HG03442 (cell line): ENCODE measurements around the gene LMCD1.

Experiments
- ATAC-seq: cut with Tn5 transposase; IDR thresholded peaks from one replicate; pipeline ENCODE4 v1.9.1; 2021; ENCODE audit warnings: mild to moderate bottlenecking, moderate library complexity; ENCODE audit not compliant: unreplicated experiment

Gene LMCD1

GRCh38 chr3:8530581-8530980, 29.0 kb downstream of the LMCD1 start:
- no peak for ATAC-seq

- ATAC-seq, result no peak
Measured at GRCh38 chr3:8532251-8532871, 30.7 kb downstream of the LMCD1 start.

GRCh38 chr3:8536096-8537056, 34.8 kb downstream of the LMCD1 start:
- ATAC-seq, result no peak

- ATAC-seq, result no peak
Measured at GRCh38 chr3:8537440-8537839, 35.8 kb downstream of the LMCD1 start.

GRCh38 chr3:8538223-8538622, 36.6 kb downstream of the LMCD1 start:
- no peak for ATAC-seq

- ATAC-seq, result no peak
Measured at GRCh38 chr3:8538913-8539312, 37.3 kb downstream of the LMCD1 start.

GRCh38 chr3:8539419-8539818, 37.8 kb downstream of the LMCD1 start:
- no peak for ATAC-seq

GRCh38 chr3:8540456-8540855, 38.8 kb downstream of the LMCD1 start:
- ATAC-seq, result no peak

GRCh38 chr3:8541486-8541885, 39.9 kb downstream of the LMCD1 start:
- ATAC-seq, result no peak

GRCh38 chr3:8542190-8543135, 40.8 kb downstream of the LMCD1 start:
- ATAC-seq, result no peak

GRCh38 chr3:8546609-8547008, 45.0 kb downstream of the LMCD1 start:
- no peak for ATAC-seq

- ATAC-seq, result no peak
Measured at GRCh38 chr3:8548502-8549275, 47.1 kb downstream of the LMCD1 start.

GRCh38 chr3:8549354-8549753, 47.7 kb downstream of the LMCD1 start:
- ATAC-seq, result no peak

GRCh38 chr3:8550611-8551010, 49.0 kb downstream of the LMCD1 start:
- no peak for ATAC-seq

- ATAC-seq, result no peak
Measured at GRCh38 chr3:8552223-8552762, 50.7 kb downstream of the LMCD1 start.

- no peak for ATAC-seq
Measured at GRCh38 chr3:8553405-8553804, 51.8 kb downstream of the LMCD1 start.

GRCh38 chr3:8554696-8555095, 53.1 kb downstream of the LMCD1 start:
- ATAC-seq, result no peak

GRCh38 chr3:8555113-8555661, 53.6 kb downstream of the LMCD1 start:
- no peak for ATAC-seq

- ATAC-seq, result no peak
Measured at GRCh38 chr3:8555725-8556472, 54.3 kb downstream of the LMCD1 start.
